Activated CD8-positive, alpha-beta memory T cell treated with anti-CD3 and anti-CD28 coated beads, Interleukin-2, amount 10 ng/mL, durations not matched to agents 7 days and 5 days (primary cell): ENCODE measurements around the gene TBC1D22B. TPM values are rescaled to one million over a fixed set of nuclear protein-coding genes. Genes with fewer than 3 reads are reported as not detected.

Experiments
- ATAC-seq: fragments of 150-1000 bp; cut with Tn5 transposase; one replicate; pipeline ENCODE4 v1.10.0; 2021; ENCODE audit warnings: moderate library complexity
- CTCF ChIA-PET: fragments of 350-600 bp; sonication (Branson Sonifier 250); formaldehyde crosslinking; loops from one replicate; lab custom pipeline; 2021; ENCODE audit warnings: antibody characterized with exemption; lab: Charles Lee
- DNase-seq: peaks from one replicate; pipeline ENCODE4 v3.0.0-alpha.2; 2020
- H3K27ac Mint-ChIP-seq: one replicate; pipeline ENCODE4 v1.8.0; 2021; ENCODE audit warnings: mild to moderate bottlenecking, mixed read lengths
- H3K27me3 Mint-ChIP-seq: one replicate; pipeline ENCODE4 v1.8.0; 2021; ENCODE audit warnings: mixed read lengths
- H3K36me3 Mint-ChIP-seq: one replicate; pipeline ENCODE4 v1.8.0; 2021; ENCODE audit warnings: mild to moderate bottlenecking, mixed read lengths
- H3K4me1 Mint-ChIP-seq: one replicate; pipeline ENCODE4 v1.8.0; 2021; ENCODE audit warnings: mixed read lengths
- H3K4me3 Mint-ChIP-seq: one replicate; pipeline ENCODE4 v1.8.0; 2021; ENCODE audit warnings: mild to moderate bottlenecking, moderate library complexity, mixed read lengths
- H3K9me3 Mint-ChIP-seq: one replicate; pipeline ENCODE4 v1.8.0; 2022; ENCODE audit warnings: low read depth, mixed read lengths
- total RNA-seq, 2 experiments: library from RNA; stranded (reverse); gene quantifications; one replicate each; pipeline ENCODE4 v1.2.3, GENCODE V29; 2021

The TBC1D22B gene
- total RNA-seq, 2 experiments from 2014 or later: 17.3 to 17.9 TPM

DNA sequence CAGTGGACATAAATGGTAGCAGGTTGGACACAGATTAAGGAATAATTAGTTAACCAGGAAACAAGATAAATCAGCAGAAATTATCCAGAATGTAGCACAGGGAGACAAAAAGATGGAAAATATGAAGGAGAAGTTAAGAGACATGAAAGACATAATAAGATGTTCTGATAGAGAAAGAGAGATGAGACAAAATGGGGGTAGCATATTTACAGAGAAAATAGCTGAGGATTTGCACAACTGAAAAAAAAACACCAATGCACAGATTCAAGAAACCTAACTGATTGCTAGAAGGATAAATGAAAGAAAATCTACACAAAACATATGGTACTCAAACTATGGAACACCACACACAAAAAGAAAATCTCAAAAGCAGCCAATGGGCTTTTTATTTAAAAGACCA, 34.6 kb upstream of the TBC1D22B start:
- H3K27ac Mint-ChIP-seq: no peak overlapping the region
- H3K4me1 Mint-ChIP-seq: peaks cover 24% of the 10 kb centered on the region
- H3K4me3 Mint-ChIP-seq: peak overlapping the region; percentile 79
- H3K36me3 Mint-ChIP-seq: no peaks in the 10 kb centered on the region
- no peaks in the 10 kb centered on the region for H3K27me3 Mint-ChIP-seq
- CTCF ChIA-PET: interaction anchor here (0.6 to 6.4 kb wide), 4 partner anchors 12 to 203 kb away, joined by 3 to 38 read pairs (median 8); no protein-coding TSS in a partner anchor
- ATAC-seq: no peak
- H3K9me3 Mint-ChIP-seq: no peaks in the 10 kb centered on the region
- DNase-seq: no peak

DNA sequence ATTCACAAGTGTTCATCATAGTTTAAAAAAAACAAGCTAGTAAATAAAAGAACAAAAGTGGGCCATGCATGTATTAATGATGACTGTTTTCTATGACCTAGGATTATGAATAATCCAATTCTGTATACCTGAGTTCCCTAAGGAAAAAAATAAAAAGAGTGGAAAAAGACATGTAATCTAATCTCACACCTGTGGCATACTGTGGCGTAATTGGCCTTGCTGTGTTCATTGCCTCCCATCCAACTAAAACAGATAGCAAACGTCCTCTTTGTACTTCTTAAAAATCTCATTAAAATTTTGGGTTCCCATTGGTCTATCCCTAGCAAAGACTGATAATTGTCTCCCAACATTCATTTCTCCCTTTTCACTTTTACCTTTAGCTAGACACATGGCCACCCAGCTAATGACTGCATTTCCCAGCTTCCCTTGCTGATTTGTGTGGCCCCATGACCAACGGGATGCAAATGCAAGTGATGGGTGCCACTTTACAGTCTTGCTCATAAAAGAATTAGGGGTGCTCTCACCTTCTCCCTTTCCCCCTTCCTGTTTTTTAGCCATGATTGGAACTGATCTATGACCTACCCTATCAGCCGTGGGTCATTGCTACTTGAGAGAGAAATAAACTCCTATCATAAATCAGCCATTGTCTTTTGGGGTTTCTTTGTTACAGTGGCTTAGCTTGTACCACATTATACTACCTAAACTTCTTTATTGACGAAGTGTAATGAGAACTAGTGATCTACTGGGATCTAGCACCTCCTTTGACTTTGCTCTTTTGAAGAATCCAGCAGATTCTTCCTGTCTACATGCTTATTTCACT, 32.0 kb upstream of the TBC1D22B start:
- ATAC-seq (no peak), DNase-seq (no peak)
- no peaks in the 10 kb centered on the region for H3K36me3 Mint-ChIP-seq
- no peak overlapping the region for H3K27ac Mint-ChIP-seq
- peaks cover 24% of the 10 kb centered on the region for H3K4me1 Mint-ChIP-seq
- CTCF ChIA-PET: interaction anchor here (0.6 to 6.4 kb wide), 3 partner anchors 77 to 206 kb away, joined by 3 to 38 read pairs (median 3); no protein-coding TSS in a partner anchor
- H3K27me3 Mint-ChIP-seq: no peaks in the 10 kb centered on the region
- no peak overlapping the region for H3K4me3 Mint-ChIP-seq
- no peaks in the 10 kb centered on the region for H3K9me3 Mint-ChIP-seq

GRCh38 chr6:37230104-37230503, 27.5 kb upstream of the TBC1D22B start:
- ATAC-seq: no peak
- H3K4me3 Mint-ChIP-seq: no peak overlapping the region
- no peak overlapping the region for H3K27ac Mint-ChIP-seq
- no peaks in the 10 kb centered on the region for H3K27me3 Mint-ChIP-seq
- DNase-seq: peak; percentile 33
- H3K9me3 Mint-ChIP-seq: no peaks in the 10 kb centered on the region
- peaks cover 2% of the 10 kb centered on the region for H3K36me3 Mint-ChIP-seq
- peaks cover 9% of the 10 kb centered on the region for H3K4me1 Mint-ChIP-seq
- CTCF ChIA-PET: no interaction called here

GRCh38 chr6:37232430-37233017, 25.0 kb upstream of the TBC1D22B start:
- peaks cover 2% of the 10 kb centered on the region for H3K36me3 Mint-ChIP-seq
- H3K4me3 Mint-ChIP-seq: no peak overlapping the region
- no peaks in the 10 kb centered on the region for H3K27me3 Mint-ChIP-seq
- CTCF ChIA-PET: interaction anchor here (1.0 to 1.4 kb wide), 2 partner anchors 14 to 22 kb away, joined by 3 read pairs; no protein-coding TSS in a partner anchor
- DNase-seq: peak; percentile 14
- H3K4me1 Mint-ChIP-seq: peaks cover 17% of the 10 kb centered on the region
- ATAC-seq: no peak
- H3K27ac Mint-ChIP-seq: no peak overlapping the region
- H3K9me3 Mint-ChIP-seq: no peaks in the 10 kb centered on the region

GRCh38 chr6:37233541-37233940, 24.0 kb upstream of the TBC1D22B start:
- H3K4me3 Mint-ChIP-seq: no peak overlapping the region
- ATAC-seq (no peak), DNase-seq (no peak)
- H3K27ac Mint-ChIP-seq: no peak overlapping the region
- H3K9me3 Mint-ChIP-seq: no peaks in the 10 kb centered on the region
- H3K36me3 Mint-ChIP-seq: peaks cover 2% of the 10 kb centered on the region
- H3K27me3 Mint-ChIP-seq: no peaks in the 10 kb centered on the region
- H3K4me1 Mint-ChIP-seq: peaks cover 24% of the 10 kb centered on the region
- CTCF ChIA-PET: interaction anchor here (1.0 kb wide), 1 partner anchor 13 kb away, joined by 3 read pairs; no protein-coding TSS in a partner anchor

DNA sequence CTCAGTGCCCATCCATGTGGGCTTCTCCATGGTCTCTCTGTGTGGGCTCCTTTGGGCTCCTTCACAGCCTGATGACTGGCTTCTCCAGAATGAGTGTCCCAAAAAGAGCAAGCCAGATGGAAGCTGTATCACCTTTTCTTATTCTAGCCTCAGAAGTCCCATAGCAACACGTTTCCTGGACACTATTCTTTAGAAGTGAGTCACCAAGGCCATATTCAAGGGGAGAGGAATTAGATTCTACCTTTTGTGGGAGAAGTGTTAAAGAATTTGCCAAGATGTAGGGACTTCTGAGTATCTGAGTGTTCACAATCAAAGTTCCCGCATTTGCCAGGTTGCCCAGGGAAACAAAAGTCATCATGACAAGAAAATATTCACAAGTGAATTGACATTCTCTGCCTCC, 20.7 kb upstream of the TBC1D22B start:
- DNase-seq: no peak
- H3K4me3 Mint-ChIP-seq: no peak overlapping the region
- H3K4me1 Mint-ChIP-seq: peaks cover 27% of the 10 kb centered on the region
- CTCF ChIA-PET: interaction anchor here (0.7 to 1.8 kb wide), 3 partner anchors 13 to 67 kb away, joined by 3 to 4 read pairs (median 3); no protein-coding TSS in a partner anchor
- no peaks in the 10 kb centered on the region for H3K27me3 Mint-ChIP-seq
- no peak overlapping the region for H3K27ac Mint-ChIP-seq
- H3K36me3 Mint-ChIP-seq: peaks cover 2% of the 10 kb centered on the region
- ATAC-seq: no peak
- no peaks in the 10 kb centered on the region for H3K9me3 Mint-ChIP-seq

DNA sequence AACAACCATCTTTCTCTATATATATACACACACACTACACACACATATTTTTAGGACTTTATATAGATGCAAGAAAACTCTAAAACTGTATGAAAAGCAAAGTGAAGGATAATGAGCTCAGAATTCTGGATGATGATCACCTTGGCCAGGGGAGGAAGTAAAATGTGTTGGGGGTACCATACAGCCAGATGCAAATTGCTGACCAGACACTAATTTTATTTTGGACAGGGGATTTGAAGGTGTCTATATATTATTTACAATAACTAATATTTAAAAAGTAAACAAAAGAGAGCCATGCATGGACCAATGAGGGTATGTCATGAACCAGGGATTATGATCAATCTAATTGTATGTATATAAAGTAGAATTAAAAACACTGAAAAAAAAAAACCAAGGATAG, 19.8 kb upstream of the TBC1D22B start:
- peaks cover 2% of the 10 kb centered on the region for H3K36me3 Mint-ChIP-seq
- no peaks in the 10 kb centered on the region for H3K27me3 Mint-ChIP-seq
- DNase-seq: no peak
- peaks cover 30% of the 10 kb centered on the region for H3K4me1 Mint-ChIP-seq
- ATAC-seq: no peak
- CTCF ChIA-PET: interaction anchor here (1.0 to 1.8 kb wide), 6 partner anchors 15 to 220 kb away, joined by 3 to 6 read pairs (median 4); no protein-coding TSS in a partner anchor
- no peak overlapping the region for H3K4me3 Mint-ChIP-seq
- H3K27ac Mint-ChIP-seq: no peak overlapping the region
- H3K9me3 Mint-ChIP-seq: no peaks in the 10 kb centered on the region

DNA sequence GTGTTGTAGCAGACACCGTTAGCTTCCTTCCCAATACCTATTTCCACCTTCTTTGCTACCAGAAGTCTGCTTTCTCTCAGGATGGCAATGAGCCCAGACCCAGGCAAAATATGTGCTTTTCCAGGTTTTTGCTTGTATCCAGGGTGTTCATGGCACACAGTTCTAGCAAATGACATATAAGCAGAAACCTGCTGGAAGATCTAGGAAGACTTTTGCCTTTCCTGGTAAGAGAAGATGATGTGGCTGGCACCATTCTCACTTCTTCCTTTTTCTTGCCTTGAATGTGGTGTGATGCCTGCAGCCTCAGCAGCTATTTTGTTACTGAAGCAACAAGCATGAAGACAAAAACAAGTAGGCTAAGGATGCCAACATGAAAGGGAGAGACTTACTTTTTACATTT, 19.2 kb upstream of the TBC1D22B start:
- Mint-ChIP-seq H3K27me3 (no peaks in the 10 kb centered on the region), H3K4me1 (peaks cover 31% of the 10 kb centered on the region), H3K36me3 (peaks cover 2% of the 10 kb centered on the region), H3K4me3 (no peak overlapping the region), H3K27ac (no peak overlapping the region), H3K9me3 (no peaks in the 10 kb centered on the region)
- CTCF ChIA-PET: interaction anchor here (1.0 to 1.8 kb wide), 5 partner anchors 16 to 220 kb away, joined by 3 to 6 read pairs (median 4); no protein-coding TSS in a partner anchor
- DNase-seq (no peak), ATAC-seq (no peak)

DNA sequence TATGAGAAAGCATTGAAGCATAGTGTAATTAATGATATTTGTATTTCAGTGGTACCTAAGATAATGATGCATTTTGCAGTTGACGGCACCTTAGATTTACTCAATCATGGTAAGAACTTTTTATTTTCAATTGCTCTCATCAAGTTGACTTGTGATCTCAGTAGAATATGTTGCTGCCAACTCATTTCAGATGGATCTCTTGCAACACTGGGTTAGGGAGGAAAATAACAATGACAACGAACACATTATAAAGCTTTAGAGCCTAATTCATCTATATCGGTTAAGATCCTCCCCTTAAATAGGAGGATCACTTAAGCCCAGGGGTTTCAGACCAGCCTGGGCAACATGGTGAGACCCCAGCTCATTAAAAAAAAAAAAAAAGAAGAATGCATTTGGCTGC, 18.0 kb upstream of the TBC1D22B start:
- Mint-ChIP-seq H3K27ac (peak overlapping the region; percentile 83), H3K36me3 (no peaks in the 10 kb centered on the region), H3K4me1 (peaks cover 31% of the 10 kb centered on the region), H3K27me3 (no peaks in the 10 kb centered on the region), H3K4me3 (no peak overlapping the region), H3K9me3 (no peaks in the 10 kb centered on the region)
- DNase-seq: no peak
- ATAC-seq: no peak
- CTCF ChIA-PET: interaction anchor here (1.1 to 1.9 kb wide), 4 partner anchors 20 to 221 kb away, joined by 3 to 4 read pairs (median 4); no protein-coding TSS in a partner anchor

- Mint-ChIP-seq H3K9me3 (no peaks in the 10 kb centered on the region), H3K27ac (peak overlapping the region; percentile 83), H3K36me3 (no peaks in the 10 kb centered on the region), H3K4me3 (no peak overlapping the region), H3K27me3 (no peaks in the 10 kb centered on the region), H3K4me1 (peaks cover 31% of the 10 kb centered on the region)
- CTCF ChIA-PET: interaction anchor here (1.2 to 1.9 kb wide), 3 partner anchors 19 to 222 kb away, joined by 3 to 4 read pairs (median 4); no protein-coding TSS in a partner anchor
- DNase-seq: peak; percentile 71
- peak; percentile 87 for ATAC-seq
These were observed 17.4 kb upstream of the TBC1D22B start for GRCh38 chr6:37239950-37240713.

- Mint-ChIP-seq H3K27ac (no peak overlapping the region), H3K4me3 (no peak overlapping the region), H3K36me3 (no peaks in the 10 kb centered on the region), H3K27me3 (no peaks in the 10 kb centered on the region), H3K9me3 (no peaks in the 10 kb centered on the region), H3K4me1 (peaks cover 31% of the 10 kb centered on the region)
- DNase-seq: no peak
- CTCF ChIA-PET: no interaction called here
- no peak for ATAC-seq
These were observed 16.4 kb upstream of the TBC1D22B start for GRCh38 chr6:37241131-37241530.

- Mint-ChIP-seq H3K4me1 (peaks cover 29% of the 10 kb centered on the region), H3K4me3 (no peak overlapping the region), H3K36me3 (no peaks in the 10 kb centered on the region), H3K27ac (no peak overlapping the region), H3K27me3 (no peaks in the 10 kb centered on the region), H3K9me3 (no peaks in the 10 kb centered on the region)
- ATAC-seq (no peak), DNase-seq (no peak)
- CTCF ChIA-PET: no interaction called here
These were observed 15.7 kb upstream of the TBC1D22B start for GRCh38 chr6:37241775-37242428.
